Raji (cell line): ENCODE results near the gene LNP1.

Experiments
- POLR2A ChIP-seq: IDR thresholded peaks from 2 replicates; pipeline ENCODE4 v1.6.1; 2011; ENCODE audit warnings: low read depth, low read length, control low read depth; ENCODE audit not compliant: insufficient read depth

The LNP1 gene

DNA sequence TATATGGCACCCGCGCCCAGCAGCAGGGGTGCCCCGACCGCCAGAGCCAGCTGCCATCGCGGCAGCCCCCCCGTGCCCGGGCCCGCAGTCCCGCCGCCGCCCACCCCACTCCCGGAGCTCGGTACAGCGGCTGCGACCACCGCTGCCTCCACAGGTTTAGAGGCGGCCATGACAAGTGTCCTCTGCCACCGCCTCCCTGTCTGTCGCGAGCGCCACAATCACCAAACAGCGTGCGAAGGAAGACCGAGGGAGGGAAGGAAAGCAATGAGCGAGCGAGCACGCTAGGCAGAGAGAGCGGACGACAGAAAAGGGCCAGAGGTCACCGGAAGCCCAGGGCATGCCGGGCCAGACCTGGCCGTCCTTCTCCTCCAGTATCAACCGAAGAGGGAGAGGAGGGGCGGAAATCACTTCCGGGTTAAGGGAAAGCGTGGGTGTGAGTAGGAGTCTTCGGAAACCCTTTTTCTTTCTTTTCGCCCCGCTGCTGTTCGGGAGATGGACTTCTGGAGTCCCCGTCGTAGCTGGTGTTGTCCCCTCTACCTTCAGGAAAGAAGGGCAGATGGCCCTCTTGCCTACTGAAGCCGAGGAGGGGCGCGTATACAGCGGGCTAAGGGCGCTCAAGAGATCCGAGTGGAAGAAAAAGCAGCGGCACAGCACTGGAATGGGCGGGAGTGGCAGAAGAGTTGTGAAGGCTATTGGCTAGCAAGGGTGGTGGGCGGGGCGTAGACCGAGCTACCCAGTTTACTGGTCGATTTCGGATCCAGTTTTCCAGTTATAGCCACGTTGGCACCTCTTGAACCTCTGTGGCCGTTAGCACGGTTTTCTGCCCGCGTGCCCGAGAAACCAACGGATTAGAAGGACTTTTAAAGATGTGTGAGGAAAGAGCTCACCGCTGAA lies at the start of gene LNP1, which contains the start of gene TOMM70:
Gene LNP1 (plus strand): TSS at position 760 of the 894 bp plus-strand sequence. CDS start 28,191 bp downstream, outside the sequence.
Gene TOMM70 (minus strand): TSS at position 310 of the 894 bp plus-strand sequence. CDS start 140 bp downstream, at position 170.
- TF ChIP-seq POLR2A: peak; percentile 85

- no peak for TF ChIP-seq POLR2A
Observed at GRCh38 chr3:100352296-100353231, 48.8 kb upstream of the LNP1 start.

GRCh38 chr3:100354850-100355249 lies 46.5 kb upstream of the LNP1 start:
- no peak for TF ChIP-seq POLR2A

DNA sequence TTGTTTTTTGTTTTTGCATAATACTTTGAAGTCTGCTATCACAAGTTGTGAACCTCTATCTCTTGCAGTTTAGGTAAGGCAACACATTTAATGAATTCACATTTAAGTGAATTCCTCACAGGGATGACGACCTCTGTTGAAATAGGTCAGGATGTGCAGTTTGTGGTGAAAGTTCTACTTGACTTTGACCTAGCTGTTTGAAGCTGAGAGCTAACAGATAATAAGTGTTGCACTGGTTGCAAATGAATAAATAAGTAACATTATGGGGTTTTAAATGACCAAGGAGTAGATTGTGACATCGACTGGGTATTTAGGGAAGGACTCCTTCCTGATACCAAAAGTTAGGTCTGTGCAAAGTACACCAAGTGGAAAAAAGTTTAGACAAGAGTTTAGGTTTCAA lies 42.9 kb upstream of the LNP1 start:
- no peak for TF ChIP-seq POLR2A

DNA sequence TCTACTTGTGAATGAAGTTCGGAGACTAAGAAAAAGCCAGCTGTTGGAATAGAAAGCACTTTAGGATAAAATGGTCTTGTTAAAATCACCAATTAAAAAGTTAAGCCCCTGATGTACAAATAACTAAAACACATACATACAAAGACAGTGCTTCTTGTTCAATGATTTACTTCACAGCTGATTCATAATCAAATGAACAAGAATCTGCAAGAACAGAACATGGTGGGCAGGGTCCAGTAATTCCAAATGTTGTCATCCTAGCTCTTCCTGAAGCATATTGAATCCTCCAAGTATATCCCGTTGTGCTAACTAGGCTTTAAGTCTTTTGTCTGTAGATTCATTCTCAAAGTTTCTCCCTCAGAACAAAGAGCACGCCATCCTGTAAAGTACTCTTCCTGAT lies 42.3 kb upstream of the LNP1 start:
- TF ChIP-seq POLR2A: no peak

- no peak for TF ChIP-seq POLR2A
Observed at GRCh38 chr3:100360757-100361496, 40.4 kb upstream of the LNP1 start.

- no peak for TF ChIP-seq POLR2A
Observed at GRCh38 chr3:100361897-100362296, 39.4 kb upstream of the LNP1 start.

DNA sequence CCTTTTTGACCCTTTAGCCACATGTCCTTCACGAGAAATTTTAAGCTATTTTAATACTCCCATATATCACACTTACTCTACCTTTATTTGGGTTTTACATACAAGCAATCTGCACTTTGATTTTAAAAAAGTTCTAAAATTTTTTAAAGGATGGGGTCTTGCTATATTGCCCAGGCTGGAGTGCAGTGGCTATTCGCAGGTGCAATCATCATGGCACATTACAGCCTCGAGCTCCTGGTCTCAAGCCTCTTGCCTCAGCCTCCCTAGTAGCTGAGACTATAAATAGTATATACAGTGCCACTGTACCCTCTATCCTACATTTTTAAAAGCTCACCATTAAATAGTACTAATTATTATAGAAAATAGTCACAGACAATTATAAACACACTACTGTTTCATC lies 36.9 kb upstream of the LNP1 start:
- no peak for TF ChIP-seq POLR2A

DNA sequence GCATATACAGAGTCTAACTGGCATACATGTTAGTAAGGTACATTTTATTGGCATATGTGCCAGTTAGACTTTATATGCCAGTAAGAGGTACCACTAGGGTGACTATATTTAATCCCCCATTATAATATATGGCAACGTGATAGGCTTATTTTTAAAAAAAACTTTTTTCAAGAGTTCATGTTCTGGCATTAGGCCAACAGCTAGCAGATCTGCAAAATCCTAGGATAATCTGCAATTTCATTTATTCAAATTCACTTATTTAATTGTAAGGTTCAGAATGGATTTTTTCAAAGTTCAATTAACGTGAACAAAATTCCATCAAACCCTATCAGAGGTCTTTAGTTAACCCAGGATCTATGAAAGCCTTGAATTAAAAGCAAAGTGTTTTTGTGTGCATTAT lies 34.9 kb upstream of the LNP1 start:
- no peak for TF ChIP-seq POLR2A

DNA sequence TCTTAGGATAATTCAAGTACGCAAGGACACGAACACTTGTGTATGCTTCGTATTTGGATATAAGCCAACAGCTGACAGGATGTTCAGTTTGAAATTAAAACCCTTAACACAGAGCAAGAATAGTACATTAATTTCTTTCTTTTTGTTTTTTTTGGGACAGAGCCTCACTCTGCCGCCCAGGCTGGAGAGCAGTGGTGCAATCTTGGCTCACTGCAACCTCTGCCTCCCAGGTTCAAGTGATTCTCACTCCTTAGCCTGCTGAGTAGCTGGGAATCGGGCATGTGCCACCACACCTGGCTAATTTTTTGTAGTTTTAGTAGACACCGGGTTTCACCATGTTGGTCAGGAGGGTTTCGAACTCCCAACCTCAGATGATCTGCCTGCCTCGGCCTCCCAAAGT lies 32.9 kb upstream of the LNP1 start:
- TF ChIP-seq POLR2A: no peak

- no peak for TF ChIP-seq POLR2A
Observed at GRCh38 chr3:100370756-100371155, 30.6 kb upstream of the LNP1 start.

GRCh38 chr3:100374521-100374920 lies 26.8 kb upstream of the LNP1 start:
- TF ChIP-seq POLR2A: no peak

GRCh38 chr3:100376301-100376700 lies 25.0 kb upstream of the LNP1 start:
- no peak for TF ChIP-seq POLR2A

DNA sequence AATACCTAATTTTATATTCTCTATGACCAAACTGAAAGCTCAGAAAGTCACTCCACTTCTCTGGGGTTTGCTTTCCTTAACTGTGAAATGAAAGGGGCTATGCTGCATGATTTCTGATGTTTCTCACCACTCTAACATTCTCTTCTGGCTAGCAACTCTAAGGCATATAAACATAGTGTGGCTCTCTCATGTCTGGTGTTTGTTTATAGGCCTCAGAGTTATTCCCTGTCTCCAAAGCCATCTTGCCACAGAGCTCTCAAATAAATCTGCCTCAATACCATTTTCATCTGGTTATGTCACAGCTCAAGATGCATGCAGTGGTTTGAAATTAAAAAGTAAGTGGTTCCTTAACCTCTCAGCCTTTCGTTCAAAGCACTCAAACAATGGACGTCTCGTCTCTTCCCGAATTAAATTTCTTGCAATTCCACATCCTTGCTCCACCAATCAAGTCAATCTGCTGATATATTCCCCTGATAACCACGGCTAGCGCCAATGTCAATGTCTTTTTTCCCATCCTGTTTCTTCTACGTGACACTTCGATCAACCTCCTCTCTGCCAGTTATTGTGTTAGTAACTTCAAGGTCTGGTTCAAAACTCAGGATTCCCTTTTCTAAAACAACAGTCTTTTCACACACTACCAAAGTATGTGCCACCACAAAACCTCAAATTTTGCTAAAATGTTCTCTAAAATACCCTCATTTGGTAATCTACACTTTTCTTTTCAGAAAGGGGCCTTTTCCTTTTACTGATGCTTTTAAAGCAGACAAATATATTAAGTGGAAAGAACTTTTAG lies 16.4 kb upstream of the LNP1 start:
- TF ChIP-seq POLR2A: no peak
